ENCODE measurements around the gene CCNH. TPM values are rescaled to one million over a fixed set of nuclear protein-coding genes. Genes with fewer than 3 reads are reported as not detected.

The CCNH gene
- total RNA-seq, 1 experiment from 2014 or later, result 125 TPM

GRCh38 chr5:87360132-87360531 is 52.6 kb downstream of the CCNH start:
- DNase-seq (ENCODE audit: low read depth), result no peak

GRCh38 chr5:87359106-87359505 is 53.6 kb downstream of the CCNH start:
- DNase-seq (ENCODE audit: low read depth), result no peak

GRCh38 chr5:87354496-87354895 is 58.2 kb downstream of the CCNH start:
- DNase-seq (ENCODE audit: low read depth), result no peak

GRCh38 chr5:87347841-87348240 is 64.9 kb downstream of the CCNH start:
- no peak for DNase-seq (ENCODE audit: low read depth)

- DNase-seq (ENCODE audit: low read depth), result no peak
These were observed 65.5 kb downstream of the CCNH start for GRCh38 chr5:87347272-87347671.

Other genes starting within 250 kb of the CCNH start
- 37.6 and 43.0 TPM in 2 replicates for gene RASA1, start 145.0 kb downstream of the CCNH start, total RNA-seq (2014; rRNA removed; shearing (Covaris generic))